OCI-LY1 (cell line): ENCODE measurements around the gene SFMBT2.

ENCODE experiments used
- H2AFZ ChIP-seq: fragments of 200-600 bp; sonication (generic), shearing (Covaris generic); 2 replicates; pipeline ENCODE4 v1.6.0; 2014; ENCODE audit warnings: antibody characterized with exemption, mild to moderate bottlenecking, low read length
- H3F3A ChIP-seq: fragments of 200-600 bp; sonication (generic), shearing (Covaris generic); 2 replicates; pipeline ENCODE4 v1.6.0; 2014; ENCODE audit warnings: mild to moderate bottlenecking, antibody characterized with exemption, low read length, moderate library complexity; ENCODE audit not compliant: insufficient read depth
- H3K27ac ChIP-seq: fragments of 200-600 bp; sonication (generic); 2 replicates; pipeline ENCODE4 v1.5.1; 2014; ENCODE audit warnings: low read length, mixed run types, mild to moderate bottlenecking, low read depth; ENCODE audit not compliant: poor library complexity, severe bottlenecking
- H3K27me3 ChIP-seq: fragments of 200-600 bp; sonication (generic); 2 replicates; pipeline ENCODE4 v1.6.0; 2014; ENCODE audit warnings: antibody characterized with exemption, mild to moderate bottlenecking, low read length, moderate library complexity; ENCODE audit not compliant: insufficient read depth
- H3K36me3 ChIP-seq: fragments of 200-600 bp; sonication (generic); 2 replicates; pipeline ENCODE4 v1.6.1; 2014; ENCODE audit warnings: mild to moderate bottlenecking, antibody characterized with exemption, low read length, moderate library complexity, mixed read lengths; ENCODE audit not compliant: insufficient read depth
- H3K4me1 ChIP-seq: fragments of 200-600 bp; sonication (generic); 2 replicates; pipeline ENCODE4 v1.5.1; 2014; ENCODE audit warnings: mild to moderate bottlenecking, low read length, moderate library complexity; ENCODE audit not compliant: insufficient read depth, severe bottlenecking
- H3K4me2 ChIP-seq: fragments of 200-600 bp; sonication (generic), shearing (Covaris generic); 2 replicates; pipeline ENCODE4 v1.6.1; 2014; ENCODE audit warnings: low read length
- H3K4me3 ChIP-seq: fragments of 200-600 bp; sonication (generic); 2 replicates; pipeline ENCODE4 v1.5.1; 2014; ENCODE audit warnings: low read length, low read depth, mild to moderate bottlenecking, mixed read lengths; ENCODE audit not compliant: poor library complexity, severe bottlenecking
- H3K79me2 ChIP-seq: fragments of 200-600 bp; shearing (Covaris generic); 2 replicates; pipeline ENCODE4 v1.6.1; 2016; ENCODE audit warnings: mixed run types, low read length, mixed read lengths; ENCODE audit not compliant: insufficient read depth
- H3K9ac ChIP-seq: fragments of 200-600 bp; sonication (generic), shearing (Covaris generic); 2 replicates; pipeline ENCODE4 v1.6.1; 2014; ENCODE audit warnings: mild to moderate bottlenecking, low read length, mixed read lengths
- H3K9me2 ChIP-seq: fragments of 200-600 bp; sonication (generic), shearing (Covaris generic); 2 replicates; pipeline ENCODE4 v1.6.1; 2014; ENCODE audit warnings: low read depth, mild to moderate bottlenecking, low read length, mixed read lengths
- H3K9me3 ChIP-seq: fragments of 200-600 bp; shearing (Covaris generic); 2 replicates; pipeline ENCODE4 v1.6.1; 2014; ENCODE audit warnings: low read length, mixed read lengths
- H4K20me1 ChIP-seq: fragments of 200-600 bp; sonication (generic), shearing (Covaris generic); 2 replicates; pipeline ENCODE4 v1.6.0; 2016; ENCODE audit warnings: mild to moderate bottlenecking, low read length; ENCODE audit not compliant: insufficient read depth
- EZH2 ChIP-seq: fragments of 200-600 bp; sonication (generic), shearing (Covaris generic); IDR thresholded peaks from 2 replicates; pipeline ENCODE4 v1.8.0; 2017; ENCODE audit warnings: borderline replicate concordance, mixed run types, mild to moderate bottlenecking, antibody characterized with exemption, low read length, moderate library complexity, mixed read lengths
- TF ChIP-seq, protein P1 (sequence below): fragments of 200-600 bp; sonication (generic), shearing (Covaris generic); IDR thresholded peaks from 2 replicates; pipeline ENCODE4 v1.5.1; 2017; ENCODE audit warnings: mild to moderate bottlenecking, antibody characterized with exemption, low read length, moderate library complexity, mixed read lengths

The SFMBT2 gene

GRCh38 chr10:7444551-7445121, 33.8 kb upstream of the SFMBT2 start:
- H3F3A ChIP-seq: no peaks in the 10 kb centered on the region
- TF ChIP-seq EZH2: no peak
- TF ChIP-seq, protein P1, sequence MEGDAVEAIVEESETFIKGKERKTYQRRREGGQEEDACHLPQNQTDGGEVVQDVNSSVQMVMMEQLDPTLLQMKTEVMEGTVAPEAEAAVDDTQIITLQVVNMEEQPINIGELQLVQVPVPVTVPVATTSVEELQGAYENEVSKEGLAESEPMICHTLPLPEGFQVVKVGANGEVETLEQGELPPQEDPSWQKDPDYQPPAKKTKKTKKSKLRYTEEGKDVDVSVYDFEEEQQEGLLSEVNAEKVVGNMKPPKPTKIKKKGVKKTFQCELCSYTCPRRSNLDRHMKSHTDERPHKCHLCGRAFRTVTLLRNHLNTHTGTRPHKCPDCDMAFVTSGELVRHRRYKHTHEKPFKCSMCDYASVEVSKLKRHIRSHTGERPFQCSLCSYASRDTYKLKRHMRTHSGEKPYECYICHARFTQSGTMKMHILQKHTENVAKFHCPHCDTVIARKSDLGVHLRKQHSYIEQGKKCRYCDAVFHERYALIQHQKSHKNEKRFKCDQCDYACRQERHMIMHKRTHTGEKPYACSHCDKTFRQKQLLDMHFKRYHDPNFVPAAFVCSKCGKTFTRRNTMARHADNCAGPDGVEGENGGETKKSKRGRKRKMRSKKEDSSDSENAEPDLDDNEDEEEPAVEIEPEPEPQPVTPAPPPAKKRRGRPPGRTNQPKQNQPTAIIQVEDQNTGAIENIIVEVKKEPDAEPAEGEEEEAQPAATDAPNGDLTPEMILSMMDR: no peak
- no peak overlapping the region for H3K27ac ChIP-seq
- peaks cover 11% of the 10 kb centered on the region for H3K9me3 ChIP-seq
- H3K79me2 ChIP-seq: no peaks in the 10 kb centered on the region
- H3K4me1 ChIP-seq: peaks cover 17% of the 10 kb centered on the region
- no peaks in the 10 kb centered on the region for H4K20me1 ChIP-seq
- H3K4me3 ChIP-seq: no peak overlapping the region
- no peaks in the 10 kb centered on the region for H3K27me3 ChIP-seq
- H2AFZ ChIP-seq: no peak overlapping the region
- H3K9me2 ChIP-seq: no peaks in the 10 kb centered on the region
- no peak overlapping the region for H3K4me2 ChIP-seq
- no peaks in the 10 kb centered on the region for H3K36me3 ChIP-seq
- no peak overlapping the region for H3K9ac ChIP-seq

- Histone ChIP-seq H3K9me3 (peaks cover 4% of the 10 kb centered on the region), H2AFZ (no peak overlapping the region), H3K9me2 (no peaks in the 10 kb centered on the region), H3K27ac (no peak overlapping the region), H3K4me1 (peaks cover 29% of the 10 kb centered on the region), H3F3A (no peaks in the 10 kb centered on the region), H3K79me2 (no peaks in the 10 kb centered on the region), H3K4me2 (no peak overlapping the region), H3K4me3 (no peak overlapping the region), H4K20me1 (no peaks in the 10 kb centered on the region), H3K36me3 (no peaks in the 10 kb centered on the region), H3K9ac (no peak overlapping the region), H3K27me3 (no peaks in the 10 kb centered on the region)
- TF ChIP-seq, protein P1: no peak
- no peak for TF ChIP-seq EZH2
Measured at GRCh38 chr10:7443036-7443435, 32.2 kb upstream of the SFMBT2 start.

- H3K9ac ChIP-seq: no peak overlapping the region
- no peak overlapping the region for H2AFZ ChIP-seq
- no peak overlapping the region for H3K4me3 ChIP-seq
- H3K4me1 ChIP-seq: peaks cover 33% of the 10 kb centered on the region
- no peaks in the 10 kb centered on the region for H3K79me2 ChIP-seq
- H4K20me1 ChIP-seq: no peaks in the 10 kb centered on the region
- TF ChIP-seq EZH2: no peak
- TF ChIP-seq, protein P1: no peak
- H3K4me2 ChIP-seq: no peak overlapping the region
- peaks cover 1% of the 10 kb centered on the region; the same call in 1 of the 2 replicates for H3K9me3 ChIP-seq
- H3K27me3 ChIP-seq: no peaks in the 10 kb centered on the region
- H3K9me2 ChIP-seq: no peaks in the 10 kb centered on the region
- no peak overlapping the region for H3K27ac ChIP-seq
- H3F3A ChIP-seq: no peaks in the 10 kb centered on the region
- H3K36me3 ChIP-seq: no peaks in the 10 kb centered on the region
Measured at GRCh38 chr10:7441403-7442147, 30.7 kb upstream of the SFMBT2 start.
